OCI-LY3 (cell line): ENCODE results near the gene ENTPD7.

Experiments used
- CTCF ChIP-seq: fragments of 200-600, 300-600 bp; sonication (generic); IDR thresholded peaks from 2 replicates; pipeline ENCODE4 v1.5.1; 2014; ENCODE audit warnings: antibody characterized with exemption, low read length, low read depth
- EZH2phosphoT487 ChIP-seq: fragments of 200-600 bp; shearing (Covaris generic); IDR thresholded peaks from 2 replicates; pipeline ENCODE4 v1.6.1; 2018; ENCODE audit warnings: antibody characterized with exemption, mixed run types, low read depth

- no peak for TF ChIP-seq CTCF
- no peak for TF ChIP-seq EZH2phosphoT487
Measured at GRCh38 chr10:99619090-99619800, 40.1 kb upstream of the ENTPD7 start.
